B cell (primary cell): ENCODE measurements around the gene PDCD4. TPM values are rescaled to one million over a fixed set of nuclear protein-coding genes. Genes with fewer than 3 reads are reported as not detected.
A peak's percentile ranks its signal among the peaks of the same experiment; 100 is the strongest.

Experiments used
- ATAC-seq: fragments of 200-7000 bp; cut with Tn5 transposase; one replicate; pipeline ENCODE4 v1.10.0; 2021; ENCODE audit warnings: low read depth, mild to moderate bottlenecking, moderate number of reproducible peaks, moderate library complexity
- CTCF ChIA-PET: fragments of 350-600 bp; sonication (Branson Sonifier 250); formaldehyde crosslinking; loops from one replicate; lab custom pipeline; 2021; ENCODE audit warnings: antibody characterized with exemption, inconsistent platforms; lab: Charles Lee
- POLR2A ChIA-PET: fragments of 350-600 bp; sonication (Branson Sonifier 250); formaldehyde crosslinking; loops from one replicate; lab custom pipeline; 2021; ENCODE audit warnings: antibody characterized with exemption; lab: Charles Lee
- DNase-seq: peaks from one replicate; pipeline ENCODE4 v3.0.0; 2013
- H2AFZ ChIP-seq: 2 replicates; pipeline ENCODE4 v1.6.1; 2012; ENCODE audit warnings: mild to moderate bottlenecking, low read depth, low read length; ENCODE audit not compliant: insufficient read depth, poor library complexity, severe bottlenecking
- H3K27ac ChIP-seq, 2 donors: 1 replicate in 1 of 2; 2 replicates in 1 of 2; pipeline ENCODE4 v1.5.1; 2012 to 2013; ENCODE audit warnings: low read length in 2 of 2, mild to moderate bottlenecking in 2 of 2, moderate library complexity in 1 of 2
- H3K27me3 ChIP-seq, 4 experiments: fragments of 200-600 bp in 1 of 4; sonication (generic) in 1 of 4; replicated peaks in 1 of 4; 1 replicate in 2 of 4; 2 replicates in 2 of 4; pipeline versions ENCODE4 v1.6.1 to v1.7.0; 2013 to 2016; ENCODE audit warnings: low read length in 3 of 4, mild to moderate bottlenecking in 2 of 4, mixed read lengths in 1 of 4, moderate library complexity in 1 of 4; ENCODE audit not compliant: insufficient read depth in 4 of 4, control insufficient read depth in 3 of 4; ENCODE audit errors: control extremely low read depth in 1 of 4
- H3K36me3 ChIP-seq, 2 experiments: replicated peaks in 1 of 2; 1 replicate in 1 of 2; 2 replicates in 1 of 2; pipeline versions ENCODE4 v1.6.1 to v1.7.1; 2013; ENCODE audit warnings: low read length in 1 of 2; ENCODE audit not compliant: insufficient read depth in 2 of 2, control insufficient read depth in 1 of 2; ENCODE audit errors: control extremely low read depth in 1 of 2, extremely low read depth in 1 of 2
- H3K4me1 ChIP-seq, 2 donors: fragments of 200-600 bp in 1 of 2; sonication (generic) in 1 of 2; 1 replicate in 1 of 2; 2 replicates in 1 of 2; pipeline versions ENCODE4 v1.5.1 to v1.6.1; 2013 to 2017; ENCODE audit warnings: low read length in 2 of 2; ENCODE audit not compliant: control insufficient read depth in 2 of 2, insufficient read depth in 2 of 2
- H3K4me2 ChIP-seq: replicated peaks from 2 replicates; pipeline ENCODE3; 2012; ENCODE audit warnings: mild to moderate bottlenecking, low read depth, low read length; ENCODE audit not compliant: poor library complexity, severe bottlenecking
- H3K4me3 ChIP-seq, 5 experiments: fragments of 200-600 bp in 1 of 5; sonication (generic) in 1 of 5; 1 replicate in 3 of 5; 2 replicates in 2 of 5; pipeline versions ENCODE4 v1.5.1 to v1.7.0; 2011 to 2016; ENCODE audit warnings: low read length in 4 of 5, mild to moderate bottlenecking in 4 of 5, low read depth in 2 of 5, control low read depth in 1 of 5, moderate library complexity in 1 of 5; ENCODE audit not compliant: insufficient read depth in 1 of 5; ENCODE audit errors: control extremely low read depth in 1 of 5, extremely low read depth in 1 of 5
- H3K79me2 ChIP-seq: fragments of 200-600 bp; sonication (generic); one replicate; pipeline ENCODE4 v1.6.0; 2016; ENCODE audit warnings: low read length; ENCODE audit not compliant: control insufficient read depth, insufficient read depth
- H3K9ac ChIP-seq: fragments of 200-600 bp; sonication (generic); 2 replicates; pipeline ENCODE4 v1.6.1; 2017; ENCODE audit warnings: mild to moderate bottlenecking, low read length, moderate library complexity
- H3K9me3 ChIP-seq, 3 donors: one replicate each; pipeline versions ENCODE4 v1.6.1 to v1.7.1; 2013; ENCODE audit warnings: low read length in 2 of 3; ENCODE audit not compliant: control insufficient read depth in 2 of 3, insufficient read depth in 1 of 3; ENCODE audit errors: control extremely low read depth in 1 of 3
- H4K20me1 ChIP-seq: 2 replicates; pipeline ENCODE4 v1.6.0; 2012; ENCODE audit warnings: mild to moderate bottlenecking, low read length; ENCODE audit not compliant: insufficient read depth, control insufficient read depth, poor library complexity, severe bottlenecking
- H3K27ac Mint-ChIP-seq: one replicate; pipeline ENCODE4 v1.8.0; 2021; ENCODE audit warnings: mixed read lengths
- H3K27me3 Mint-ChIP-seq: one replicate; pipeline ENCODE4 v1.8.0; 2021; ENCODE audit warnings: mixed read lengths
- H3K4me1 Mint-ChIP-seq: one replicate; pipeline ENCODE4 v1.8.0; 2021; ENCODE audit warnings: mixed read lengths
- H3K4me3 Mint-ChIP-seq: one replicate; pipeline ENCODE4 v1.8.0; 2021; ENCODE audit warnings: mixed read lengths
- H3K9me3 Mint-ChIP-seq: one replicate; pipeline ENCODE4 v1.8.0; 2022; ENCODE audit warnings: mixed read lengths; ENCODE audit not compliant: insufficient read depth
- CTCF ChIP-seq: fragments of 200-600 bp; IDR thresholded peaks from one replicate; pipeline ENCODE4 v1.8.0; 2022; ENCODE audit warnings: antibody characterized with exemption, mild to moderate bottlenecking
- EZH2 ChIP-seq: IDR thresholded peaks from 2 replicates; pipeline ENCODE4 v1.6.1; 2012; ENCODE audit warnings: borderline replicate concordance, low read depth, mild to moderate bottlenecking, moderate library complexity, low read length; ENCODE audit not compliant: insufficient read depth, poor library complexity, severe bottlenecking
- WGBS: methylation state at CpG from one replicate; pipeline ENCODE4 v1.1.5; 2013; ENCODE audit warnings: missing lambda C conversion rate; ENCODE audit not compliant: insufficient coverage; 5-methylcytosine and 5-hydroxymethylcytosine counted together
- intact Hi-C: fragments of 100-400 bp; cut with micrococcal nuclease; formaldehyde crosslinking; loops from one replicate; pipeline ENCODE4 v1.10.0; 2022
- polyA plus RNA-seq: library from polyadenylated mRNA; depleted of rRNA; stranded (reverse); fragments of >200 nt; gene quantifications from 2 replicates; pipeline ENCODE4 v1.2.3, GENCODE V29; 2012
- total RNA-seq, 2 donors: library from RNA; stranded (reverse); fragments of 120-200 nt in 1 of 2; gene quantifications; 1 replicate in 1 of 2; 2 replicates in 1 of 2; pipeline versions ENCODE4 v1.2.3 to v1.2.4, GENCODE V29; 2013 to 2022

PDCD4 gene
- total and polyA plus RNA-seq, 2 donors (not counting 1 experiment from before 2014, with no cell fraction given): 33.9 to 169 TPM

DNA sequence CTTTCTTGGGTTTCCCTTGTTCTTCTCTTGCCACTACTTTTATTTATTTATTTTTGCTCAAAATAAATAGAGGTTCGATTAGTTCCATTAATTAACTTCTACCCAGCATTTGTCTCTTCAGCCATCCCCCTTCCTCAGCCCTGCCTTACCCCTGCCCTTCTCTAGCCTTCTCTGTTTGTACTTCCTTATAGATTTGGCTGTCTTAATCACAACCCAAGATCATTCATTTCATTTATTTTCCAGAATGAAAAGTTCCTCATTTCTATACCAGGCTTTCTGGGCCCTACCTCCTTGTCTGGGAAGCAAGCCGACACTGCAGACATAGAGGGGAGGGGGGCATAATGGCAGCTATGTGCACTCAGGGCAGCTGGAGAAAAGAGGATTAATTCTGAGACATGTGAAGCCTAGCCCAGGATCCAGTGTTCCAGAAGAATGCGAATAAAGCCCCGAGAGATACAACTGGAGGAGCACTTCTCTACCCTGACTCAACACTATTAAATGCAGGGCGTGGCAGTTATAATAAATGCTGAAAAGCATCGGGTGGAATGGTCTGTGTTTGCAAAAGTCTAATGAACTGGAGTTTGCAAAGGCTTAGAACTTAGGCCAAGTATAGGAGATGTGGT, 6.4 kb upstream of the PDCD4 start:
- Mint-ChIP-seq H3K9me3 (no peaks in the 10 kb centered on the region), H3K27me3 (no peaks in the 10 kb centered on the region), H3K4me3 (peak overlapping the region; percentile 85), H3K4me1 (peaks cover 97% of the 10 kb centered on the region), H3K27ac (peak overlapping the region; percentile 97)
- peak; percentile 4 for ATAC-seq
- H3K4me3 ChIP-seq: peak overlapping the region; percentile 5 to 60 (median 36)
- ChIA-PET CTCF (interaction anchor here (0.5 to 5.3 kb wide), 12 partner anchors 8 to 119 kb away, joined by 3 to 43 read pairs (median 4); no protein-coding TSS in a partner anchor), POLR2A (interaction anchor here (0.6 to 5.2 kb wide), 6 partner anchors 20 to 766 kb away, joined by 3 to 80 read pairs (median 4); partner anchors contain the start of gene SMNDC1)
- no peak overlapping the region for H2AFZ ChIP-seq
- intact Hi-C loops: loop anchor here (1.0 to 10.0 kb wide), 7 partner anchors 54 to 858 kb away; partner anchors contain the start of genes ADD3, BBIP1, SHOC2 and SMC3
- H3K27me3 ChIP-seq: no peaks in the 10 kb centered on the region
- no peaks in the 10 kb centered on the region for H4K20me1 ChIP-seq
- peak; percentile 40 for DNase-seq
- TF ChIP-seq EZH2 (no peak), CTCF (no peak)
- H3K4me2 ChIP-seq: peak overlapping the region; percentile 87
- H3K79me2 ChIP-seq: peaks cover 28% of the 10 kb centered on the region
- H3K9ac ChIP-seq: peak overlapping the region; percentile 55
- H3K36me3 ChIP-seq: no peaks in the 10 kb centered on the region
- 21% methylated on average over 4 of the region's 6 CpGs for WGBS
- peak overlapping the region; percentile 94 to 96 for H3K27ac ChIP-seq
- no peaks in the 10 kb centered on the region for H3K9me3 ChIP-seq
- H3K4me1 ChIP-seq: peaks cover 97 to 100% of the 10 kb centered on the region in 2 donors
